ENCODE measurements around the gene CD83.

CD83 gene

GRCh38 chr6:14092316-14092715 lies 25.3 kb upstream of the CD83 start:
- Histone ChIP-seq H3K4me3 (ENCODE audit: extremely low read depth, insufficient read depth, low read length, poor library complexity, severe bottlenecking) (no peak overlapping the region), H3K27ac (ENCODE audit: low read depth, low read length, severe bottlenecking) (no peak overlapping the region), H3K4me1 (ENCODE audit: control insufficient read depth, insufficient read depth, low read length, poor library complexity, severe bottlenecking) (no peaks in the 10 kb centered on the region), H3K9me3 (ENCODE audit: control insufficient read depth, low read length) (no peaks in the 10 kb centered on the region), H3K36me3 (ENCODE audit: control insufficient read depth, insufficient read depth, low read length) (no peaks in the 10 kb centered on the region)
- WGBS, 2 experiments (ENCODE audit: insufficient coverage in 2 of 2) = 100% methylated on average over 1 of the region's 3 CpGs; no CpG with 5 or more reads in 1 of the 2 experiments

DNA sequence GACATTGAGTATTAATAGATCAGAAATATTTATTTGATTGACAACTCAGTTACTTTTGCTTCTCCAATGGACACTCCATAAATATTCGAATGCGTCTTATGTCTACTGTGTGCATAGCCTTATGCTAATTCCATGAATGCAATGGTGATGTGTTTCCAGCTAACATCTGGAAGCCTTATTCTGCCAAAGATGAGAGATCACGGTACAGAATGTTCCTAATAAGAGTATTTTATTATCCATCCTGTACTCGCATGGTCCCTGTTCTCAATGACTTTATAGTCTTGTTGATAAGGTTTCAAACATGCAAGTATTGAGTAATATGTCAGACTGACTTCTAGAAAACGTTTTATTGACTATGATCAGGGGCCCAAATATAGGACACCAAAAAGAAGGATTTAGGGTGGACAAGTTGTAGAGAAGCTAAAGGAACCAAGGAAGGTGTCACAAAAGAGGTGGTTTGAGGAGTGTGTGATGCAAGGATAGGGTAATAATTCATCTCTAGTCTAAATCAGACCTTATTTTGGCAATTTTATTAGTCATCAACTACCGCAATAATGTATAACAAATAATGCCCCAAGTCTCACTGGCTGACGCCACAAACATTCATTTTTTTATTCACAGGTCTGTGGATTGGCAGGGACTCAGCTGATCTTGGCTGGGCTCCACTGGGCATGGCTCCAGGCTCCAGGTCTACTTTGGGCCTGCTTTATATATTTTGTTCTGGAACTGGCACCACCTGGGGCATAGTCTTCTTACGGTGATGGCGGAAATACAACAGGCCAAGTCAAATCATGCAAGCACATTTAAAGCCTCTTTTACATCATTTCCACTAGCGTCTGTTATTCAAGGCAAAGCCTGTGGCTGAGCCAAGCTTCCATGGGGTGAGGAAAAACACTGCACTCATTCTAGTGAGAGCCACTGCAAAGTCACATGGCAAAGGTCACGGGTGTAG lies 24.5 kb upstream of the CD83 start:
- no peaks in the 10 kb centered on the region for H3K36me3 ChIP-seq (ENCODE audit: control insufficient read depth, insufficient read depth, low read length)
- H3K9me3 ChIP-seq (ENCODE audit: control insufficient read depth, low read length) = no peaks in the 10 kb centered on the region
- no peak overlapping the region for H3K4me3 ChIP-seq (ENCODE audit: extremely low read depth, insufficient read depth, low read length, poor library complexity, severe bottlenecking)
- WGBS, 2 experiments (ENCODE audit: insufficient coverage in 2 of 2) = 81 to 86% methylated on average over 6 to 7 of the region's 11 CpGs
- no peaks in the 10 kb centered on the region for H3K4me1 ChIP-seq (ENCODE audit: control insufficient read depth, insufficient read depth, low read length, poor library complexity, severe bottlenecking)
- no peak overlapping the region for H3K27ac ChIP-seq (ENCODE audit: low read depth, low read length, severe bottlenecking)

DNA sequence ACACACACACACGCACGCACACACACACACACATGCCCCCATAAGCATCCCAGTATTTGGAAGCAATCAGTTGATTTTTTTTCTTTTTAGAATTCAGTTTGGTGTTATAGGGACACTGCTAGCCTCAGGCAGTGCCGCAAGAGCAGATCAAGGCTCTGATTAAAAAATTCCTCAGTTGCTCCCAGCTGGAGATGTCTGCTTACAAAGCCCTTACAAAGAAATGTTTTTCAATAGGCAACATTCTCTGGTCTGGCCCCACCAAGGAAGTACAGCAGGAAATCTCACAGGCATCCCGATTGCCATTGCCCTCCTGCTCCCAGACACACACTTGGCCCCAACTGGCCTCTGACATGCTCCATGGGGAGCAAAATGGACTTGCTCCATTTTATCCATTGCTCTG lies 22.9 kb upstream of the CD83 start:
- no peak overlapping the region for H3K27ac ChIP-seq (ENCODE audit: low read depth, low read length, severe bottlenecking)
- WGBS, 2 experiments (ENCODE audit: insufficient coverage in 2 of 2) = 91 to 100% methylated on average over 2 to 4 of the region's 4 CpGs

DNA sequence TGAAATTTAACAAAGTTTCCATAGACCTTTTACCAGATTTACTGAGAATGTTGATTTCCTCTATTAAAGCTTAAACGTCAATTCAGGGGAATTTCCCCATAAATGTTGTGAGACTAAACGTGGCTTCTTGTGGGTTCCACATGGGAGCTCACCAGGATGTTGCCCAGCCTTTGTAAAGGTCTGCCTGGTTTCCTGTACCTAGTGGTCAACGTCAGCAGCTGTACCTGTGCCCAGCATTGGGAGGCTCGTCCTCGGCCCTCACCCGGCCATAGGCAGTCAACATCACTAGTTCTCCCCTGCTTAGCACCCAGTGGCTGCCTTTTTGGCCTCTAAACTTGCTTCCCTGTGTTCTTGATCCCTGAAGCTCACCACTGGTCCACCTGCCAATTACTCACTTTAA lies 22.1 kb upstream of the CD83 start:
- WGBS, 2 experiments (ENCODE audit: insufficient coverage in 2 of 2) = 92 to 93% methylated on average over 6 of the region's 6 CpGs
- Histone ChIP-seq H3K9me3 (ENCODE audit: control insufficient read depth, low read length) (no peaks in the 10 kb centered on the region), H3K4me1 (ENCODE audit: control insufficient read depth, insufficient read depth, low read length, poor library complexity, severe bottlenecking) (no peaks in the 10 kb centered on the region), H3K4me3 (ENCODE audit: extremely low read depth, insufficient read depth, low read length, poor library complexity, severe bottlenecking) (no peak overlapping the region), H3K27ac (ENCODE audit: low read depth, low read length, severe bottlenecking) (no peak overlapping the region), H3K36me3 (ENCODE audit: control insufficient read depth, insufficient read depth, low read length) (no peaks in the 10 kb centered on the region)

More for the DNA sequence above, 22.9 kb upstream of the CD83 start:
- Histone ChIP-seq H3K4me3 (ENCODE audit: extremely low read depth, insufficient read depth, low read length, poor library complexity, severe bottlenecking) (no peak overlapping the region), H3K36me3 (ENCODE audit: control insufficient read depth, insufficient read depth, low read length) (no peaks in the 10 kb centered on the region), H3K9me3 (ENCODE audit: control insufficient read depth, low read length) (no peaks in the 10 kb centered on the region), H3K4me1 (ENCODE audit: control insufficient read depth, insufficient read depth, low read length, poor library complexity, severe bottlenecking) (no peaks in the 10 kb centered on the region)

- 96 to 100% methylated on average over 3 of the region's 3 CpGs for WGBS, 2 experiments (ENCODE audit: insufficient coverage in 2 of 2)
Observed at GRCh38 chr6:14100138-14100537, 17.4 kb upstream of the CD83 start.

DNA sequence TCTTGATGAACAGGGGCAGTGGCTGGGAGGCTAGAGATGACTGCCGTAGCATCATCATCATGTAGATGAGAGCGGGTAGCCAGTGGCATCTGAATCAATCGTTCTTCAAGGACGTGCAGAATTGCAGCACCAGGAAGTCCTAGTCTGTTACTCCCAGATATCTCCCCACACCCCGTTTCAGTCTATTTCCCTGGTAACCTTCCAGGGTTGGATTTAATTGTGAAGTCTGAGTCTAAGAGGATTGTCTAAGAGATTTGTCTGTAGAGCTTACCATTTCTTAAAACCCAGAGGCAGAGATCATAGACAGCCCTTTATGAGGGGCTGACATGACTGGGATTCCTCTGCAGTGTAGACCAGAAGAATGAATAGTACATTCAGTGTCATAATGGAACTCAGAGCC lies 16.6 kb upstream of the CD83 start:
- H3K9me3 ChIP-seq (ENCODE audit: control insufficient read depth, low read length) = no peaks in the 10 kb centered on the region
- no peak overlapping the region for H3K27ac ChIP-seq (ENCODE audit: low read depth, low read length, severe bottlenecking)
- no peaks in the 10 kb centered on the region for H3K4me1 ChIP-seq (ENCODE audit: control insufficient read depth, insufficient read depth, low read length, poor library complexity, severe bottlenecking)
- 90 to 100% methylated on average over 1 to 4 of the region's 5 CpGs for WGBS, 2 experiments (ENCODE audit: insufficient coverage in 2 of 2)
- no peaks in the 10 kb centered on the region for H3K36me3 ChIP-seq (ENCODE audit: control insufficient read depth, insufficient read depth, low read length)
- H3K4me3 ChIP-seq (ENCODE audit: extremely low read depth, insufficient read depth, low read length, poor library complexity, severe bottlenecking) = no peak overlapping the region

More at GRCh38 chr6:14100138-14100537, 17.4 kb upstream of the CD83 start:
- H3K9me3 ChIP-seq (ENCODE audit: control insufficient read depth, low read length) = no peaks in the 10 kb centered on the region
- no peak overlapping the region for H3K4me3 ChIP-seq (ENCODE audit: extremely low read depth, insufficient read depth, low read length, poor library complexity, severe bottlenecking)
- H3K4me1 ChIP-seq (ENCODE audit: control insufficient read depth, insufficient read depth, low read length, poor library complexity, severe bottlenecking) = no peaks in the 10 kb centered on the region
- H3K36me3 ChIP-seq (ENCODE audit: control insufficient read depth, insufficient read depth, low read length) = no peaks in the 10 kb centered on the region
- no peak overlapping the region for H3K27ac ChIP-seq (ENCODE audit: low read depth, low read length, severe bottlenecking)

GRCh38 chr6:14102383-14102782 lies 15.2 kb upstream of the CD83 start:
- Histone ChIP-seq H3K4me1 (ENCODE audit: control insufficient read depth, insufficient read depth, low read length, poor library complexity, severe bottlenecking) (no peaks in the 10 kb centered on the region), H3K27ac (ENCODE audit: low read depth, low read length, severe bottlenecking) (no peak overlapping the region), H3K36me3 (ENCODE audit: control insufficient read depth, insufficient read depth, low read length) (no peaks in the 10 kb centered on the region), H3K9me3 (ENCODE audit: control insufficient read depth, low read length) (peaks cover 9% of the 10 kb centered on the region), H3K4me3 (ENCODE audit: extremely low read depth, insufficient read depth, low read length, poor library complexity, severe bottlenecking) (no peak overlapping the region)
- 100% methylated on average over 2 to 3 of the region's 3 CpGs for WGBS, 2 experiments (ENCODE audit: insufficient coverage in 2 of 2)

- no peaks in the 10 kb centered on the region for H3K4me1 ChIP-seq (ENCODE audit: control insufficient read depth, insufficient read depth, low read length, poor library complexity, severe bottlenecking)
- H3K36me3 ChIP-seq (ENCODE audit: control insufficient read depth, insufficient read depth, low read length) = no peaks in the 10 kb centered on the region
- H3K4me3 ChIP-seq (ENCODE audit: extremely low read depth, insufficient read depth, low read length, poor library complexity, severe bottlenecking) = no peak overlapping the region
- no peak overlapping the region for H3K27ac ChIP-seq (ENCODE audit: low read depth, low read length, severe bottlenecking)
- WGBS, 2 experiments (ENCODE audit: insufficient coverage in 2 of 2) = 100% methylated on average over 1 of the region's 1 CpG
- H3K9me3 ChIP-seq (ENCODE audit: control insufficient read depth, low read length) = peaks cover 12% of the 10 kb centered on the region
Observed at GRCh38 chr6:14105547-14105946, 12.0 kb upstream of the CD83 start.

- Histone ChIP-seq H3K9me3 (ENCODE audit: control insufficient read depth, low read length) (peaks cover 12% of the 10 kb centered on the region), H3K27ac (ENCODE audit: low read depth, low read length, severe bottlenecking) (no peak overlapping the region), H3K4me1 (ENCODE audit: control insufficient read depth, insufficient read depth, low read length, poor library complexity, severe bottlenecking) (no peaks in the 10 kb centered on the region), H3K36me3 (ENCODE audit: control insufficient read depth, insufficient read depth, low read length) (no peaks in the 10 kb centered on the region), H3K4me3 (ENCODE audit: extremely low read depth, insufficient read depth, low read length, poor library complexity, severe bottlenecking) (no peak overlapping the region)
Observed at GRCh38 chr6:14107000-14107399, 10.6 kb upstream of the CD83 start.

- no peak overlapping the region for H3K4me3 ChIP-seq (ENCODE audit: extremely low read depth, insufficient read depth, low read length, poor library complexity, severe bottlenecking)
- H3K36me3 ChIP-seq (ENCODE audit: control insufficient read depth, insufficient read depth, low read length) = no peaks in the 10 kb centered on the region
- H3K9me3 ChIP-seq (ENCODE audit: control insufficient read depth, low read length) = peaks cover 12% of the 10 kb centered on the region
- 92 to 97% methylated on average over 1 to 3 of the region's 5 CpGs for WGBS, 2 experiments (ENCODE audit: insufficient coverage in 2 of 2)
- no peaks in the 10 kb centered on the region for H3K4me1 ChIP-seq (ENCODE audit: control insufficient read depth, insufficient read depth, low read length, poor library complexity, severe bottlenecking)
- H3K27ac ChIP-seq (ENCODE audit: low read depth, low read length, severe bottlenecking) = no peak overlapping the region
Observed at GRCh38 chr6:14107711-14108494, 9.7 kb upstream of the CD83 start.

All from mesodermal cell (in vitro differentiated cells).